Middle frontal gyrus (tissue), 1 donor: ENCODE data around the gene RXRB.
"Not testable (repeated sequence)": the region's sequence is repeated elsewhere in the genome, so short reads cannot be mapped to it uniquely, and the experiment has no call there.

Experiments used
- DNase-seq: peaks from one replicate; pipeline ENCODE4 v3.0.0-alpha.2; 2015; ENCODE audit warnings: low spot score; ENCODE audit errors: extremely low spot score

RXRB gene

GRCh38 chr6:33200219-33201146, at the start of gene RXRB, which contains the start of gene SLC39A7:
TSS of gene RXRB (minus strand) at chr6:33200665. CDS start at chr6:33200476, 189 bp downstream.
TSS of gene SLC39A7 (plus strand) at chr6:33200867. CDS start at chr6:33201246, 379 bp downstream.
- DNase-seq: peak; percentile 98

- no peak for DNase-seq
Measured at GRCh38 chr6:33249732-33250630, 49.5 kb upstream of the RXRB start.

GRCh38 chr6:33248932-33249731, 48.7 kb upstream of the RXRB start:
- DNase-seq: peak; percentile 97

- DNase-seq: no peak
Measured at GRCh38 chr6:33248643-33248931, 48.1 kb upstream of the RXRB start.

- DNase-seq: peak; percentile 71
Measured at GRCh38 chr6:33247977-33248642, 47.6 kb upstream of the RXRB start.

GRCh38 chr6:33243476-33243875, 43.0 kb upstream of the RXRB start:
- no peak for DNase-seq

GRCh38 chr6:33241968-33242367, 41.5 kb upstream of the RXRB start:
- DNase-seq: no peak

- no peak for DNase-seq
Measured at GRCh38 chr6:33237741-33238140, 37.3 kb upstream of the RXRB start.

GRCh38 chr6:33236852-33237251, 36.4 kb upstream of the RXRB start:
- DNase-seq: no peak

GRCh38 chr6:33236328-33236727, 35.9 kb upstream of the RXRB start:
- DNase-seq: no peak

- no peak for DNase-seq
Measured at GRCh38 chr6:33235221-33235634, 34.8 kb upstream of the RXRB start.

GRCh38 chr6:33226503-33227120, 26.1 kb upstream of the RXRB start:
- not testable (repeated sequence) for DNase-seq

- DNase-seq: no peak
Measured at GRCh38 chr6:33217681-33218080, 17.2 kb upstream of the RXRB start.

GRCh38 chr6:33217246-33217645, 16.8 kb upstream of the RXRB start:
- DNase-seq: no peak

GRCh38 chr6:33216117-33216649, 15.7 kb upstream of the RXRB start:
- no peak for DNase-seq

GRCh38 chr6:33215271-33216116, 15.0 kb upstream of the RXRB start:
- DNase-seq: no peak

GRCh38 chr6:33213989-33214335, 13.5 kb upstream of the RXRB start:
- no peak for DNase-seq

- DNase-seq: no peak
Measured at GRCh38 chr6:33213166-33213988, 12.9 kb upstream of the RXRB start.

- DNase-seq: no peak
Measured at GRCh38 chr6:33212857-33213165, 12.3 kb upstream of the RXRB start.
